HG03520 (cell line): ENCODE results near the gene FSTL4.
"Not testable (repeated sequence)": the region's sequence is repeated elsewhere in the genome, so short reads cannot be mapped to it uniquely, and the experiment has no call there.

Experiments
- ATAC-seq: cut with Tn5 transposase; IDR thresholded peaks from one replicate; pipeline ENCODE4 v1.9.1; 2021; ENCODE audit warnings: mild to moderate bottlenecking, moderate library complexity; ENCODE audit not compliant: unreplicated experiment

FSTL4 gene

DNA sequence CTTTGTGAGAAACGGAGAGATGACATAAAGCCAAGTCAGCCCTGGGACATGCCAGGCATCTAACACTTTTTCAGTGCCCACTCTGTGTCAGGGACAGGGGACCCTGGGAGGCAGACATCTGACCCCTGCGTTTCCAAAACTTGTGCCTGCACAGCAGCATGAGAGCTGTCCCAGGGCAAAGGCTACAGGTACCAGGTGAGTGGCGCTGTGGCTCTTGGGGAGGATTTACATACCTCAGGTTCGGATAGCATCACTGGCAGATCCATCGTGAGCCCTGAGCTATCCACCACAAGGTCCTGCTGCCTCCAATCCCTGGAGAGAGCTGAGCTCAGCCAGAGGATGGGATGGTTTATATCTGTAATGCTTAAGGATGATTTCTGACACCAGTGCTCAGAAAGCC is 52.4 kb downstream of the FSTL4 start:
- no peak for ATAC-seq

DNA sequence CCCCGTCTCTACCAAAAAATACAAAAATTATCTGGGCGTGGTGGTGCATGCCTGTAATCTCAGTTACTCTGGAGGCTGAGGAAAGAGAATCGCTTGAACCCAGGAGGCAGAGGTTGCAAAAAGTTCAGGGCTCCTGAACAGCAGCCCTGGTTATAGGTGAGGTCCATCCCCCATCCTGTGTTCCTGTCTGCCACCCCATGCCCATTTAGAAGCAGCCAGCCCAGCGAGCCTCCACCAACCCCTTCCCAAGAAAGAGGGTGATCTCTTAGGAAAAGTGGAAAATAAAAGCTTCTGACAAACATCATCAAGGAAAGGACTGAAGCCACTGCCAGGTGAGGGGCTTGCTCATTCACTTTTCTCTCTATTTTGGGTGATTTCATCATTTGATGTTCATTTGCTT is 55.8 kb downstream of the FSTL4 start:
- ATAC-seq = no peak

DNA sequence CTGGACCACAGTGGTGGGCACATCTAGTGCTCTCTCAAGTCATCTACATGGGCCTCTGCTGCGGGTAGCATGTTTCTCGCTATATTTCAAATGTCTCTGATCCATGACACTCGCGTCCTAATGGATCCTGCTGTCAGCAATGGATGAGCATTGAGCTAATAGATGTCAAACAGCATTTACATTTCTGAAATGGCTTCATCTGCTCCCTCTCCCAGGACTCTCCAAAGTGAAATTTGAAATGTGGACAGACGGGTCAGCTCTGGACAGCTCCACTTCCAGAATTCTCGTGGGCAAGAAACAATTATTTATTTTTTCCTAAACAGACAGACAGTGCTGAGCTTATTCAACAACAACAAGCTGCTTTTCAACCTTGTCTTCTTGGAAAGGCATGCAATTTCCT is 58.1 kb downstream of the FSTL4 start:
- ATAC-seq = no peak

DNA sequence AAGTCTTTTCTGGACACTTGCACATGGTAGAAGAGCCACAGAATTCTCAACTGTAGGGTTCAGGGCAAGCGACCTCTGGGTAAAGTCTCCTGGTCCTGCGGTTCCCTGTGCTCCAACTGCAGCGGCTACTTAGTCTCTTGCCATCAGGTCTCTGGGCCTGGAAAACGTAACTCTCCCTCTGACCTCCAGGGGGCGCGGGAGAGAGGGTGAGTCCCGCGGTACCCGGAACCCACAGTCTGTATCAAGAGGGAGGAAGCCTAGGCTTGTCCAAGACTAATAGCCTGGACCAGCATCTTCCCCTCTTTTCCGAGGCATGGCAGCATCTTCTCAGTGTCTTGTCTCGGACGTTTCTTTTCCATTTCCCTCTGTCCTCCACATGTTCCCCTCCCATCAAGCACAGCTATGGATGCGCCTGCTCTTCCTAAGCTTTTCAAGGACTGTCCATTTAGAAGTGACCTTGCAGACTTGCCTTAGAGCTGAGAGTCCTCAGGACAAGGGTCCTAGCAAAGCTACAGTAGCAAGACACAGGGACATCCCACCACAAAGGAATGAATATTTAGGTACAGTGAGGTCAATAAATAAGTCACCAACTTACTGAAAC is 59.3 kb downstream of the FSTL4 start:
- ATAC-seq = no peak

DNA sequence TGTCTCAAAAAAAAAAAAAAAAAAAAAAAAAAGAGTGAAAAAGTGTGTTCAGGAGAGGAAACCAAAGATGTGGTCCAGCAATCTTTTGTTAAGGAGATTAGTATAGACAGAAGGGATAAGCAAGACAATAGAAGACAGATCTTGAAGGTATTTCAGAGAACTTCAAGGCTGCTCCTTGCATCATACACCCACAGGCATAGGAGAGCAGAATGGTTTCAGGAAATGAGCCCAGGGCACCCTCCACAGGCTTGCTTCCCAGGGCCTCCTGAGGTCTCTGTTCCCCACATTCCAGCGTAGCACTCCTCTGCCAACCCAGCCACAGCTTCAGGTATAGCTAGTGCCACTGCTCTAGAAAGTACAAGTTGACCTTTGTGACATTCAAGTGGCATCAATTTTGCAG is 65.8 kb downstream of the FSTL4 start:
- ATAC-seq = no peak

DNA sequence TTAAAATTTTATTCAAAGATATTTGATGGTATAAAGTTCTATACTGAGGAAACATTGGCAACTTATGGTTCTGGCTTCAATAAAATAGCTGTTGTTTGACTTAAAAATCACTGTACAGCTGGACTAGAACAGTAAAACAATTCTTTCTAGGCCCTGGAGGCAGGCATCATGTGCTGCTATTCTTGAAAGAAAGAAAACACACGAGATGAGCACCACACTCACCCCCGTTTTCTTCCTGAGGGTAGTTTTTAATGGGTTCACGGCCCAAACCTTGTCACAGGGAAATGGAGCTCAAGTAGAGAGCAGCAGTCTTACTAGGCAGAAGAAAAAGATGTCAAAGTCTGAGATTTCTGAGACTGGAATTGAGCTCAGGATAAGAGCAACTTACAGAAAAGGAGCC is 68.0 kb downstream of the FSTL4 start:
- ATAC-seq = no peak

DNA sequence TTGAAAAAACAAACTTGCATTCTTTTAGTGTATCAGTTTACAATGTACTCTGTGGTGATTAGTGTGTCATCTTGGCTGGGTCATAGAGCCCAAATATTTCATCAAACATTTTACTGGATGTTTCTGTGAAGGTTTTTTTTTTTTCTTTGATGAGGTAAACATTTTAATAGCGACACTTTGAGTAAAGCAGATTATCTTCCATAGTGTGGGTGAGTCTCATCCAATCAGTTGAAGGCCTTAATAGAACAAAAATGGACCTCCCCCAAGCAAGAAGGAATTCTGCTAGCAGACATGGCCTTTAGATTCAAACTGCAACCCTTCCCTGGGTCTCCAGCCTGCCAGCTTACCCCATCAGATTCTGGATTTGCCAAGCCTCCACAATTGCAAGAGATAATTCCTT is 72.5 kb downstream of the FSTL4 start:
- no peak for ATAC-seq

DNA sequence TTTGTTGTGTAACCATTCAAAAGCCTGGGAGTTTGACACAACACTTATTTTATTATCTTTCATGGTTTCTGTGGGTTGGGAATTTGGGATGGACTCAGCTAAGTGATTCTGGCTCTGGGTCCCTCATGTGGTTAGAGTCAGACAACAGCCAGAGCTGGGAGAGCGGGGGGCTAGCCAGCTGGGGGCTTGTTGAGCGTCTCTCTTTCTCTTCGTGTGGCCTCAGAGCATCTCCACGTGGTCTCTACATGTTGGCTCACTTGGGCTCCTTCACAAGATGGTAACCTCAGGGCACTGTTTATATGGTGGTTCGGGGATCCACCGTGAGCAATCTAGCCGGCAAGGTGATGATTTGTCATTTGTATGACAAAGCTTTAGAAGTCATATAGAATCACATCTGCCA is 73.6 kb downstream of the FSTL4 start:
- no peak for ATAC-seq

DNA sequence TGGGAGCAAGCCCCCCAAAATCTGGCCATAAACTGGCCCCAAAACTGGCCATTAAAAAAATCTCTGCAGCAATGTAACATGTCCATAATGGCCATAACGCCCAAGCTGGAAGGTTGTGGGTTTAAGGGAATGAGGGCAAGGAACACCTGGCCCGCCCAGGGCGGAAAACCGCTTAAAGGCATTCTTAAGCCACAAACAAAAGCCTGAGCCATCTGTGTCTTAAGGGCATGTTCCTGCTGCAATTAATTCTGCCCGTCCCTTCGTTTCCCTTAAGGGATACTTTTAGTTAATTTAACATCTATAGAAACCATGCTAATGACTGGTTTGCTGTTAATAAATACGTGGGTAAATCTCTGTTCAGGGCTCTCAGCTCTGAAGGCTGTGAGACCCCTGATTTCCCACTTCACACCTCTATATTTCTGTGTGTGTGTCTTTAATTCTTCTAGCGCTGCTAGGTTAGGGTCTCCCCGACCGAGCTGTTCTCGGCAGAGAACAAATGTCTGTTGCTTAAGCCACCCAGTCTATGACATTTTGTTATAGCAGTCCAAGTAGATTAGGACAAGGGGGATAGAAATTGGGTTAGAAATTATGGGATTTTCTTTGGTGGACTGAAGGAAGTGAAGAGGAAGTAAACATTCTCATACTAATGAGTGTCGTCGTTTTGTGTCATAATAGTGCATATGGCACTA is 77.0 kb downstream of the FSTL4 start:
- not testable (repeated sequence) for ATAC-seq

DNA sequence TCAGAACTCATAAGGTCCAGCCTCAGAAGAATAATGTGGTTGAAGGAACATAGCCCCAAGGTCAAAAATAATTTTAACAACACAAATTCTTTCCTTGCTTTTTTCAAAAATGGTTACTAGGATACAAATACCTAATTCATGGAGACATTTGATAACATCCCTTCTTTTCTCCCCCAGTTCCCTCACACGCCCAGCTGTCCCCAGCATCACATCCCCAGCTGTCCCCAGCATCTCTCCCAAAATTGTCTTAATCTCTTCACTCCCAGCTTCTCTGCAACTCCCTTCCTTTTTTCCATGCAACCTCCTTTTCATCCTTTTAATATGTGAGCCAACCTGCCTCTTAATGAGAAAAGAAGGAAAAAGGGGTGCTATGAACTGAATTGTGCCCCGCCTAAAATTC is 77.8 kb downstream of the FSTL4 start:
- ATAC-seq = no peak

DNA sequence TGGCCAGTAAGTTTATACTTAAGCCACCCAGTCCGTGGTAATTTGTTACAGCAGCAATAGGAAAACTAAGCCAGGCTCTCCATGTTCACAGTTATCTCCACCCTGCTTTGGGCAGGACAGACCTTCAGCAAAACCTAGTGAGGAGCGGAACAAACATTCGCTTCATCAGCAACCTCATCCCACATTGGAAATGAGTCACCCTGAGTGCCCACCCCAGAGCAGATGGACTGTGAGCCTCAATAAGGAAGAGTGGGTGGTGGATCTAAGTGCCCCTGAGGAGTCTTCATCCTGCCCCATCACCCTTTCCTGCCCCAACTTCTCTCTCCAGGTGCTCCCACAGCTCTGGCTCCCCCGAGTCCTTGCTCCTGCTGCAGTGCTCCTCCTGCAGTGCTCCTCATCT is 78.8 kb downstream of the FSTL4 start:
- ATAC-seq = no peak

DNA sequence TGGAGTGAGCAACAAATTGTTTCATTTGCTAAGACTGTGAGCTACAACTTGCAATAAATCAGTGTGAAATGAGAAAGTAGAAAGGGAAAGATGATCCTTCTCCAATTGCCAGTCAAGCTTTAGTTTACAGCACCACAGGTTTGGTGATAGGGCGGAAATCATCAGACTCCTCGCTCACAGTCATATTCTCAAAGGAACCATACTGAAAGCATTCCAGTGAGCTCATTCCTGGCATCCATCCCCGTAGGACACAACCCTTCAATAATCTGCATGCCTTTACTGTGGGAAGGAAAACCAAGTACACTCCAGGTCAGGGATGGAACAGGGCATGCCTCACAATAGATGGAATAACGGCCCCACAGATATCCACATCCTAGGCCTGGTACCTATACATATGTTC is 80.7 kb downstream of the FSTL4 start:
- no peak for ATAC-seq

DNA sequence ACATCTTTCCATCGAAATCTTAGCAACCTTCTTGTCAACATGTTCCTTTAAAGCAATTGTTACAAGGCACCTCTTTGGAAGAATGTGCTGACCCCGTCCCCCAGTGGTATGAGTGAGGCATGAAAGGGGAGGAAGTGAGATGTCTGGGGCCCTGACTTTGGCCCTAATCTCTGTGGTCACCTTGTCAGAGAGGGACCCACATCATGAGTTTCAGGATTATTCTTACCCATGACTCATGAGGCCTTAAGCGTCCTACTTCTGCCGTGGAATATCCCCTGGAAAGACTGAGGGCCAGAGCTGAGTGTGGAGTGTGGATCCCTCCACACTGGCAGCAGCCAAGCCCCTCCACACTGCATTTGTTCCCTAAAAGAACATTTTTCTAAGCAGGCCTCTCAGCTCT is 81.2 kb downstream of the FSTL4 start:
- ATAC-seq = no peak

DNA sequence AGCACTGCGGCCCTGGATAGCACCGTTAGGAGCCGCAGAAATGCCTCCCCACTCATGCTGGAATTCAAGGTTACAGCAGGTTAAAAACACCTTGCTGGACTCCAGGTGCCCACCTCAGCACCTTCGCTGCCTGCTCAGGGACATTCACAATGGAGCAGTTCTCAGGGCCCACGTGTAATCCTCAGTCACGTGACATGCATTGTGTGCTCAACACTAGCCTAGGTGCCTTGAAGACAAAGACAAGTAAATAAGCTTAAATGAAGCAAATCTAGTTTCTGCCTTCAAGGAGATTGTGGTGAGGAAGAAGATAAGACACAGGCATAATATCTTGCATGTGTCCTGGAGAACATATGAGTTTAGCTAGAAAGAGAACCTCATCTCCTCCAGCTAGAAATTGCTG is 82.1 kb downstream of the FSTL4 start:
- ATAC-seq = no peak

DNA sequence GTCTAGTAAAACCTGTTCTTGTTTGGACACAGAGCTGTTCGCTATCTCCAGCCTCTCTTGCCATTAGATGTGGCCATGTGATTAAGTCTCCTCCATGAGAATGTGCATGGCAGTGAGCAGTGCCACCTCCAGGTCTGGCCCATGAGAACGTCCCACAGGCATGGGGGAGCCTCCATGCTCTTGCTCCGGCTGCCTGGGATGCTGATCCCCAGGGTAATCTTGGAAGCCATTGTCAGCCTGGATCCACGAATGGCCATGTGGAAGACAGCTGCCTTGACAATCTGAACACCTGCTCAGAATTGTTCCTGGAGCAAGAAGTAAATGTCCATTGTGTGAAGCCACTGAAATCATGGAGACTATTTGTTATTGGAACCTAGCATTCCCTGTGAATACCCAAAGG is 83.5 kb downstream of the FSTL4 start:
- no peak for ATAC-seq

DNA sequence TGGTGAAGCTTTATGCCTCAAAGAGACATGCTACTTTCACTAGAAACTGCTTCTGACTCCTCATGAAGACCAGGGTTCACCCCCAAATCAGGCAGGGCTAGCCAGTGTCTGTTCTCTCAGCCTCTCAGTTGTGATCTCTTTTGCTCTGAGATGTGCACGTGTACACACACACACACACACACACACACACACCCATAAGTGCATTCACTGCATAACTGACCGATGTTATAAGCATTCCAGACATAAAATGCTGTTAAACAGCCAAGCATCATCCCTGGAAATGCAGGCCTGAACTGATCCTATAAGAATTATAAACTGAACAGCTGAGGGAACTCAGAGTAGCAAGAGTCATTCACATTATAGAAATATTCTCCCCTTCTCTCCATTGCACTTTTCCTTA is 85.0 kb downstream of the FSTL4 start:
- no peak for ATAC-seq

DNA sequence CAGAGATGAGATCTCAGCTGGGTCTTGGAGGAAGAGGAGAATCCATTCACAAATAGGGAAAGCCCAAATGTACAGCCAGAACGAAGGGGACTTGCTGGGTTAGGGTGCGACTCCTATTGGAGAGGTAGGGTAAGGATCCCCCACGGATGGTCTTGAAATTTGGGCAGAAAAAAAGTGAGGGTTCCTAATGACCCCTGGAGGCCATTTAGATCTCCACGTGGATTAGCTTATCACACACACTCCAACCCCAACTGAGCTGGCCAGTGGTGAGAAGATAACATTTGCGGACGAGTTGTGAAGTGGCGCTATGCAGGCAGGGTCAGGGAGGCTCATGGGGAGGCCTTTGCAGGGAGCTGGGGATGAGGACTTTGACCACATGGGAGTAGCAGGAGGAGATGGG is 86.0 kb downstream of the FSTL4 start:
- ATAC-seq = no peak

DNA sequence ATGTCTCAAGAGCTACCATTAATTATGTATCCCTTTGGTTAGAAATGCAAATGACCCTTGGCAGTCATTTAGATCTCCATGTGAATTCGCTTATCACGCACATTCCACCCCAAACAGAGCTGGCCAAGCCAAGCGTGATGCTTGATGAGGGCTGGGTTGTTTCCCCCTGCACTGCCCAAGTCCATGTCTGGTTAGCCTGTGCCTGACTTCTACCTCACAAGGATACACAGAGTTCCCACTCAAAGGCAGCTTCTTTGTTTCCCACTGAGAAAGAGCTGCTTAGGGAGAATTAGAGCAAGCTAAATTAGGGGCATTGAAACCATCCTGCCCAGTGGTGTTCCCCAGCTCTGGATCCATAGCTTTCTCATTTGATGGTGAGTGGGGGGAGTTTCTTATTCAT is 87.2 kb downstream of the FSTL4 start:
- no peak for ATAC-seq

DNA sequence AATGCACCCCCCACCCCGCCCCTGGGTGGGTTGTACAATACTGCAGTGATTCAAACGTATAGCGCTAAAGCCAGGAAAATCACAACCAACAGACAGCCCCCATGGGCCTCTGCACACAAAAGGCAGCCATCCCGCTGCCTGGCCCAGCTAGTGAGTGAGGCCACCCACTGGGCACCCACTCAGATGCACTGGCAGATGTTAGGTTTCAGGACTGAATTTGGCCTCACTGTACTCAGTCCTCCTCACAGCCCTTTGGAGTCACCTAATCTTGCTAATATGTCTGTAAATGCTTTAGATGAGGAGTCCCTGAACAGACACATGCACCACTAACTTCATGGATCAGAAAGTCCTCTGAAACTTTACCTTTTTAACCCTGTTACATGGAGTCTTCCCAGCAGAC is 87.7 kb downstream of the FSTL4 start:
- ATAC-seq = no peak

DNA sequence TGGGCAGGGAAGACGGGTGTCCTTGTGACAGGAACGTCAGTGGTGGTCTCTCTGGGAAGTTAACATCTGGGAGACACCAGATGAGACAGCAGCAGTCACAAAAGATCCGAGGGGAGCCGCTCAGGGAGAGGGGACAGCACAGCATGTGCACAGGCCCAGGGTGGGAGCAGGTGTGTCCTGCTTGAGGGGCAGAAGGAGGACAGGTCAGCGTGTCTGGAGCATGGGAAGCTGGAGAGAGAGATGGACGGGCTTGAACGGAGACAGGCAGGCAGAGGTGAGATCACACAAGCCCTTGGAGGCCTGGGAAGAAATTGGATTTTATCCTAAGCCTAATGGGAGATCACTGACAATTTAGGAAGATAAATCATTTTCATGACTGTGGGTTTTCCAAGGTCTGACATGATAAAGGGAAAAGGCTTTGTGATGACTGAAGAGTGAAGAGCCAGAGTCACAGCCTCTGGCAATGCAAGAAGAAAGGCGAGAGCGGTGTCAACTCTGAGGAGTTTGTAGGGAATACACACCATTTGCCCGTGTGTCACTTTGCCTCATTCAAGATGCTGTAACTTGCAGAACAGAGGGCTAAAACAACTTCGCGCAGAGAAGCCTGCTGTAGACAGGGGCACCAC is 88.3 kb downstream of the FSTL4 start:
- ATAC-seq = no peak

DNA sequence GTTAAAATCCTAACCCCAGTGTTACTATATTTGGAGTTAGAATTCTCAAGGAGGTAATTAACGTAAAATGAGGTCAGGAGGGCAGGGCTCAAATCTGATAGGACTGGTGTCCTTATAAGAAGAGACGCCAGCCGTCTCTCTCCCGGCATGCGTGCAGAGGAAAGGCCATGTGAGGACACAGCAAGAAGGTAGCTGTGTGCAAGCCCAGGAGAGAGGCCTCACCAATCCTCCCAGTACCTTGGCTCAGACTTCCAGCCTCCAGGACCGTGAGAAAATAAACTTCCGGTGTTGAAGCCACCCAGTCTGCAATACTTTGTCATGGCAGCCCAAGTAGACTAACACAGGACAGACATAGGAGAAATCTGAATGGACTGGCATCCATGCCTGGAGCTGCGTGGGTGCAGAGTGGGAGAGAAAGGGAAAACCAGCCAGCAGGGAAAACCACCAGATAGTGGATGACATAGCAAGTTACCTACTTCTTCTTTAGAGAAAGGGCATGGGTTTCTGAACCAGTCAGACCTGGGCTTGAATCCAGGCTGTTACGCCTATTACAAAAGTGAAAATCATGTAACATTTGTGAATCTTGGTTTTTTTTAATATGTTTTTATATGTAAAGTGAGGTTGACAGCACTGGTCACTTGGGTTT is 89.2 kb downstream of the FSTL4 start:
- no peak for ATAC-seq

DNA sequence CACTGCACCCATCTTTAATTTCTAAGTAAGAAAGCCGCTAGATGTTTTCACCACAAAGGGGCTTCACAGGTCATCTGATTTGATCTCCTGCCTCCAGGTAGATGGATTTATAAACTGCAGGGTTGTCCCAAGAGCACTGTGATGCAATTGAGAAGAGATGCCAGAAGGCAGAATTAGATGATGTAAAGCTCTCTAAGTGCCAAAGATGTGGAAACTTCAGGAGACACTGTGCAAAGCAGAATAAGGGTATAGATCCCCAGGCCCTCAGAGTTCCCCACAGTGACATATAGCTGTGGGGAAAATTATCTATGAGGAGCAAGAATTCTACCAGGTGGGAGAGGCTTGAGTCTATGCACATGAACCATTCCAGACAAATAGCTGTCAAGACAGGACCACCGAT is 90.5 kb downstream of the FSTL4 start:
- ATAC-seq = no peak
